A172 (cell line): Measurements from ENCODE around the gene ABAT. TPM values are rescaled to one million over a fixed set of nuclear protein-coding genes. Genes with fewer than 3 reads are reported as not detected.

Experiments
- DNase-seq: peaks from one replicate; pipeline ENCODE4 v3.0.0-alpha.2; 2015; ENCODE audit warnings: low spot score
- total RNA-seq: library from RNA; depleted of rRNA; stranded (reverse); fragments of >200 nt; shearing (Covaris generic); gene quantifications from 2 replicates; pipeline ENCODE4 v1.2.3, GENCODE V29; 2014; rRNA removed

Gene ABAT
- total RNA-seq, 1 experiment from 2014 or later, result 0.05 TPM

DNA sequence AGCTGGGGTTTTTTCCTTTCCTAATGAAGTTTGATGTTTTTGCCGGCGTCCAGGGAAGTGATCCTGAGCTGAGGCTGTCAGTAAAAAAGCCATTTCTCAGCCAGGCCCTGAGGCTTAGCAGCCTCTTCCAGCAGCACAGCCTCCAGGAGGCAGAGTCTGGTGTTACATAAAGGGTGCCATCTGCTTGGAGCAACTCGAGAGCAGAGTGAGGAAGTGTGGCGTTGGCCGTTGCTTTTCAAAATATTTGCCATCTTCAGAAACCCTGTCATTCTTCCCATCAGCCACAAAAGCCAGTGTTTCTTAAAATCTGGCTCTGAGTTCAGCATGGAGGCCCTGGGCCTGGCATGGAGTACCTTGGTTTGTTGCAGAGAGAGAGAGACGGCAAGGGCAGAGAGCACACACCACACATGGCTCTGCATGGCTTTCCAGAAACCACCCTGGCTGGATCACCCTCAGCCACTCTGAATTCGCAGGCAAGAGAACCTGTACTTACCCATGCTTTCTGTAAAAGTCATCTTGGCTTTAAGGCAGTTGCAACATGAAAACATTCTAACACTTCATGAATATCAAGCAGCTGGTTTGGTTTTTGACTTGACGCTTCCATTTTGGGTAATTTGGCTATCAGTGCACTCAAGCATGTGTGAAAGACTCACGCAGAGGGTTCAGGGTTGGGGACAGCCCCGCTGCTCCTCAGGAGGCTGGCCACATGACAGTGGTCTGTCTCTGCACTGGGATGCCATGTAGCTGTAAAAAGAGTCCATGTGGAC is 144.3 kb downstream of the ABAT start:
- no peak for DNase-seq

DNA sequence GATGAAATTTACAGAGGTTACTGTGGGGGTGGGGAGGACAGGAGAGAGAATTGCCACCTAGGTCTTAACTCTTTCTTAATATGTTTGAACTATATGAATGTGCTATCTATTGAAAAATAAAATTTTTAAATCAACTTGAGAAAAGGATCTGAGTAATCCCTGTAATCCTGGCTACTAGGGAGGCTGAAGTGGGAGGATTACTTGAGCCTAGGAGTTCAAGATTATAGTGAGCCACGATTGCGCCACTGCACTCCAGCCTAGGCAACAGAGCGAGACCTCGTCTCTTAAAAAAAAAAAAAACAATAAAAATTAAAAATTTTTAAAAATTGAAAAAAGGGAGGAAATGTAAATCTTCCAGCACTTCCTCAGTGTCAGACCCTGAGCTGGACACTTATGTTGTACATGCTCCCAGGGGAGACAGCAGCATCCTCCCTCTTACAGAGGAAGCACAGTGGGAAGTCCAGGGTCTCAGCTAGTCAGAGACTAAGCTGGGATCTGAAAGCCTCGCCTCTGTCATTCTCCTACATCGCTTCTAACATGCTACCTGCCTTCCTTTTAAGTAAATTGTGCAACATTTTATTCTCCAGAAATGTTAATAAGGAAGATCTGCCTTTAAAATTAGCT is 145.1 kb downstream of the ABAT start:
- no peak for DNase-seq

DNA sequence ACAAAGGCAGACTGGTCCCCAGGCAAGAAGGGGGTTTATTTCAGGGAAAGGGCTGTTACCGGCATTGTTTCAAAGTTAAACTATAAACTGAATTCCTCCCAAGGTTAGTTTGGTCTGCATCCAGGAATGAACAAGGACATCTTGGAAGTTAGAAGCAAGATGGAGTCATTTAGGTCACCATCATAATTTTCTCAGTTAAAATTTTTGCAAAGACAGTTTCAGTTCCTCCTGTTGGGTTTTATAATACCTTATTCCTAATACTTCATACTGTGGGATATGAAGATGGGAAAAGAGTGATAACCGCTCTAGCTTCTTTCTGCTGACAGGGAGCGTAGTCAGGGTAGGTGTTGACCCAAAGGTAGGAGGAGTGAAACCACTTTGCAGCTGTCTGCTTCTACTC is 148.0 kb downstream of the ABAT start:
- no peak for DNase-seq

DNA sequence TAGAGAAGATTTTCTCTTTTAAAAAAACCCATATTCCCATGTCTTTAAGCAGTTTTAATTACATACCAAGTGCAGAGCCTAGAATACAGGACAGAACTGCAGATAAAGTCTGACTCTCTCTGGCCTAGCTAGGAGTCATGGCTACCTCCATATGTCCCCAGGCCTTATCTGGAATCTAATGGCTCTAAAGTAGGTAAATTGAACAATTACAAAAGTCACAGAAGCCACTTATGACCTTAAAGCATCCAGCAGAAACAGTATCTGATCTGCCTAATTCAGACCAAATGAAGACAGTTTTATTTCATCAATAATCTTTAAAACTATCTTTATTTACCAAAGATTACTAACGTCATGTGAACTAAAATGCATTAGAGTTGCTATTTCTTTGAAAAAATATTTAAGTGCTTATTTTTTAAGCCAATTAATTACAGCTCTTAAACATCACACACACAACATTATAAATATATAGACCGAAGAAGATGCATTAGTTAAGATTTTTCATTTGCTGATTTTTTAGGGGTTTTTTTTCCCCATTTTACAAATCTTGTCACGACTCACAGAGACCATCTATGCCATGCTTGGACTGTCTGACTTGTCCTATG is 152.0 kb downstream of the ABAT start:
- no peak for DNase-seq

DNA sequence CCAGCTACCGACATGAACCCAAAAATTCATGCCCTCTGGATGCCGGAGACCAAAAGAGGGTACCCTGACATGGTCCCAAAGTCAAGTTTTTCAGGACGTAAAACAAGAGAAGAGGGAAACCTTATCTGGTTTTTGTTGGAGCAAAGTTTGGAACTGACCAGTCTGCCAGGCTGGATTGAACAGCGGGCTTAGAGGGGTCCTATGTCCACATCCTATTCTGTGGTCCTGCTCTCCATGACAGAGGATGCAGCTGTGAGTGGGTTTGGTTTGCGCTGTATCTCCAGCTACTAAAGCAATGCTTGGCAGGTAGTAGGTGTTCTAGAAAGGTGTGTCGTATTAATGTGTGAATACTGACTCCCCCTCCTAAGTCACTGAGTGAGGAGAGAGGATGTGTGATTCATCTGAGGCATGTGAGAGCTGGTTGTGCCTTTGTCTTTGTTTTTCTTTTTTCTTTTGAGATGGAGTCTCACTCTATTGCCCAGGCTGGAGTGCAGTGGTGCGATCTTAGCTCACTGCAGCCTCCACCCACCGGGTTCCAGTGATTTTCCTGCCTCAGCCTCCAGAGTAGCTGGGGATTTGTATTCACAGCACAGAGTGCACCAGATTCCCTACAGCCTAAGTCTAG is 154.2 kb downstream of the ABAT start:
- DNase-seq, result no peak

DNA sequence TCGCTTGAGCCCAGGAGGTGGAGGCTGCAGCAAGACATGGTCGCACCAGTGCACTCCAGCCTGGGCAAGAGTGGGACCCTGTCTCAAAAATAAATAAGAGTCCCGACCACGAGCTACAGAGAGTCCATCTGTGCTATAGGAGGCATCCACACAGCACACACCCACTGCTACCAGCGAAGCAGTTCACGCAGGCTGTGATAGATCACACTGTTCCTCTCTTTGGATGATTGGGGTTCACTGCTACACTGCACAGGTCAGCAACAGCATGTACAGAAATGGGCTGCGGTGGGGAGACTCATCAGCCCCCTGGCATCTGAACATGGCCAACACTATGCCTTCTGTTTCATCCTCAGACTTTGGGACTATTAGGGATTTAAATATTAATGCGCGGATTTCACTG is 157.0 kb downstream of the ABAT start:
- DNase-seq, result no peak

DNA sequence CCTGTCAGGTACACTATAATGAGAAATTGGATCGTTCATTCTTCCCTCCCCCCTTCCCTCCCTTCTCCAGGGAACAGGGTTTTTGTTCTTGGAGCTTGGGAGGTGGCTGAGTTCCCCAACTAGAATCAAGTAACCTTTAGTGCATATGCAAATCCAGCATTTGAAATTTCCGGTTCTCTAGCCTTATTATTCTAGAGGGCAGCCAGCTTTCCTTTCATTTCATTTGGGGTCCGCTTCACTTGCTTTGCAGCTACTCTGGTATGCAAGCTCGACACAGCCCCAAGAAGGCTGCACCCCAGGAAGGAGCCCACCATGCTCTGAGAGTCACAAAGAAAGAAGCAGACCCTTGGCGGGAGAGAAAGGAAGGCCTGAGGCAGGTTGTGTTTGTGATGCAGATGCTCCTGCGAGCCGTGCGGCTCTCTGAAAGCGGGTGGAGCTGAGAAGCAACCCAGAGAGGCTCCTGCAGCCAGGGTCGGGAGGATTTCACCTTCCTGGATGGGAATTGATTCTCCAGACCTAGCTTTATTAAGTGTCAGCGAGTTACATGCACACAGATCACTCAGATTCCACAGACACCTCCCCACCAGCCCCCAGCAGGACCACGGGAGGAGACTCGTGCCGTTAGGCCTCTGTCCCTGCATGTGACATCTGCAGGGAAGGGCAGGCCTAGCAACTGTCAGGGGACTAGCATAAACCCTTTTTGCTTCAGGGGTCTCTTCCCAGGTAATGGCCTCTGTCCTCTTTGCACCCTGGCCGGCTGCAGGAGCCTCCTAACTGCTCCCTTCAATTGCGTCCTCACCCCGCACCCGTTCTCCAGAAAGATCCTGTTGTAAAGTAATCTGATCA is 157.7 kb downstream of the ABAT start:
- DNase-seq, result no peak

DNA sequence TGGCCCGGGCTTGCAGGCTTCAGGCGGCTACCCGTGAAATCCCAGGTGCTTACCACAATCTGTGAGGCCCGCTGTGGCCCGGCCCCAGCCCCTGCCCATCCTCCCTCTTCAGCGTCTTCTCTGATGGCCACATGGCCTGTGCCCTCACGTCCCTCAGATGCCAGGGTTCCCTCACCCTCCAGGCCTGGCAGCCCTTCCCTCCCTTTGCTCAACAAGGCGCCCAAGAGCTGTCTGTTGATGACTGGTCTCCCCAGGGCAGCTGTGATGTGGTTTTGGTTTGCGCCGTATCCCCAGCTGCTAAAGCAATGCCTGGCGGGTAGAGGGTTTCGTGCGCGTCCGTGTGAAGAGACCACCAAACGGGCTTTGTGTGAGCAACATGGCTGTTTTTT is 158.3 kb downstream of the ABAT start:
- no peak for DNase-seq

Other genes starting within 250 kb of the ABAT start
- not detected in 2 replicates for gene TMEM114, start 84.1 kb upstream of the ABAT start, total RNA-seq
- 28.1 and 32.5 TPM in 2 replicates for gene METTL22, start 52.9 kb upstream of the ABAT start, total RNA-seq
- gene TMEM186, start 123.0 kb downstream of the ABAT start, total RNA-seq, result 5.9 and 8.0 TPM in 2 replicates
- gene PMM2, start 123.2 kb downstream of the ABAT start, total RNA-seq, result 34.7 and 43.8 TPM in 2 replicates
- gene CARHSP1, start 194.4 kb downstream of the ABAT start, total RNA-seq, result 148 and 208 TPM in 2 replicates
- gene LITAFD, start 207.7 kb downstream of the ABAT start, total RNA-seq, result not detected in 2 replicates